Astrocyte of the spinal cord (primary cell): ENCODE data around the gene FKBP1B.
A peak's percentile ranks its signal among the peaks of the same experiment; 100 is the strongest.
"Not testable (repeated sequence)": the region's sequence is repeated elsewhere in the genome, so short reads cannot be mapped to it uniquely, and the experiment has no call there.

ENCODE experiments used
- DNase-seq: peaks from one replicate; pipeline ENCODE4 v3.0.0; 2011; ENCODE audit warnings: low read depth, low spot score
- H3K4me3 ChIP-seq: 2 replicates; pipeline ENCODE4 v1.5.1; 2011; ENCODE audit warnings: low read depth, mild to moderate bottlenecking, low read length, moderate library complexity
- in situ Hi-C: cut with HindIII; loops from 2 replicates; pipeline ENCODE4 v1.10.0; 2017; ENCODE audit warnings: low sequenced_read_pairs
- TF ChIP-seq, protein P1 (sequence below): IDR thresholded peaks from 2 replicates; pipeline ENCODE4 v1.5.1; 2012; ENCODE audit warnings: low read depth, mild to moderate bottlenecking, low read length, inconsistent platforms

The FKBP1B gene

DNA sequence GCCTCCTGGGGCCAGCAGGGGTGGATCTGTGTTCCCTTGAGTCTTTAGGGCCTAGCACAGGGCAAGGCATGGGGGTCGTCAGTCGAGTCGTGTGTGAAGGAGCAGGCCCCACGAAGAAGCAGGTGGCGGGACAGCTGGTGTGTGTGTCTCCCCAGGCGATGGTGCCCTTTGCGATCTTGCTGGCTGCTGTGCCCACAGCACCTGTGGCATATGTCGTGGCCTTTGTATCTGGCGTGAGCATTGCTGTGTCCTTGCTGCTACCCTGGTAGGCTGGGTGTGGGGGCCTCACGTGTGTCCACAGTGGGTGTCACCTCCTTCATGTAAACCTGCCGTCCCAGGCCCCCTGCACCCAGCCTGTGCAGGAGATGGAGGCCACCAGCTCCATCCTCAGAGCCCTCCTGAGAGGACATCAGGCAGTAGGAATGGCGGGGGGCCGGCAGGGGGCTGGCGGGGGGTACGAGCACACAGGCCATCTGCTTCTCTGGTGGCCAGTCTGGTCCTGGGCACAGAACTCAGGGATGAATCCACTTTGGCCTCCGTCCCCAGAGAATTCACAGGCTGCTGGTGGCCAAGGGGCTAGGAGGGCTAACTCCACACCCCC, 26.5 kb upstream of the FKBP1B start:
- H3K4me3 ChIP-seq, result no peak overlapping the region
- in situ Hi-C loops, result no loop called here
- TF ChIP-seq, protein P1, sequence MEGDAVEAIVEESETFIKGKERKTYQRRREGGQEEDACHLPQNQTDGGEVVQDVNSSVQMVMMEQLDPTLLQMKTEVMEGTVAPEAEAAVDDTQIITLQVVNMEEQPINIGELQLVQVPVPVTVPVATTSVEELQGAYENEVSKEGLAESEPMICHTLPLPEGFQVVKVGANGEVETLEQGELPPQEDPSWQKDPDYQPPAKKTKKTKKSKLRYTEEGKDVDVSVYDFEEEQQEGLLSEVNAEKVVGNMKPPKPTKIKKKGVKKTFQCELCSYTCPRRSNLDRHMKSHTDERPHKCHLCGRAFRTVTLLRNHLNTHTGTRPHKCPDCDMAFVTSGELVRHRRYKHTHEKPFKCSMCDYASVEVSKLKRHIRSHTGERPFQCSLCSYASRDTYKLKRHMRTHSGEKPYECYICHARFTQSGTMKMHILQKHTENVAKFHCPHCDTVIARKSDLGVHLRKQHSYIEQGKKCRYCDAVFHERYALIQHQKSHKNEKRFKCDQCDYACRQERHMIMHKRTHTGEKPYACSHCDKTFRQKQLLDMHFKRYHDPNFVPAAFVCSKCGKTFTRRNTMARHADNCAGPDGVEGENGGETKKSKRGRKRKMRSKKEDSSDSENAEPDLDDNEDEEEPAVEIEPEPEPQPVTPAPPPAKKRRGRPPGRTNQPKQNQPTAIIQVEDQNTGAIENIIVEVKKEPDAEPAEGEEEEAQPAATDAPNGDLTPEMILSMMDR, result no peak
- no peak for DNase-seq

DNA sequence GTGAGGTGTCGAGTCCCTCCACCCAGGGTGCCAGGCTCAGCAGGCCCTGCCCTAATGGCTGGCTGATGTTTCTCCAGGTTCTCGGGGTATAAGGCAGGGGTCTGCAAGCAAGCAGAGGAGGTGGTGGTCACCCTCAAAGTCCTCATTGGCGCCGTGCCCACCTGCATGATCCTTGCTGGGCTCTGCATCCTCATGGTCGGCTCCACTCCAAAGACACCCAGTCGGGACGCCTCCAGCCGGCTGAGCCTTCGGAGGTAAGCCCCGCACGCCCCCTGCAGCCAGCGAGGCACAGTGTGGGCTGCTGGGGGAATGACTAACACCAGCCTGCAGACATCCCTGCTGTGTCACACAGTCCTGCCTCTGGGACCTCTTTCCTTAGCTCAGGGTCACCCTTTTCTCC, 25.5 kb upstream of the FKBP1B start:
- DNase-seq, result peak; percentile 29
- in situ Hi-C loops, result no loop called here
- no peak overlapping the region for H3K4me3 ChIP-seq
- TF ChIP-seq, protein P1, result peak; percentile 57

DNA sequence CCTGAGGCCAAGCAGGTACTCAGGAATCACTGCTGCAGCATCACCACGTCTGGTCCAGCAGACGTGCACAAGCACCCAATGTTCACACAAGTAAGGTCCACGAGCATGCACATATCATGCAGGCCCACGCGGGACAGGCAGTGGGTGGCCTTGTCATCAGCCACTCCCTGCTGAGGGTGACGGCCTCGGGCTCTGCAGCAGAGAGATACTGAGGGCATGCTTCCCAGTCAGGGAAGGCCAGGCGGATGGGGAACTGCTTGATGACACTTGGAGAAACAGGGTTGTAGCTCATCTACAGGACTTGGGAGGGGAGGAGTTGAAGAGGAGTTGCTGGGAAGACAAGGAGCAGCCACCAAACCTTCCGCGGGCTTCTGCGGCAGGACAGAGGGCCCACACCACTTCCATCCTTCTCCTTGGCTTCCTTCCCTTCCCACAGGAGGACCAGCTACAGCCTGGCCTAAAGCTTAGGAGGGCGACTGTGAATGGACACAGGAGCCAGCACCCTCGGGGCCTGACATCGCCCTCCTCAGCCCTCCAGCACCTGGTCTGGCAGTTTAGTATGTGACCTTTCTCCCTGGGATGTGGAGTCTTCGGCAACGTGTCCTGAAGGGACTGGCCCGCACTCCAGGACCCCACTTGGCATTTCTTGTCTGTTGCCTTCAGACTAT, 24.4 kb upstream of the FKBP1B start:
- TF ChIP-seq, protein P1, result no peak
- in situ Hi-C loops, result no loop called here
- no peak overlapping the region for H3K4me3 ChIP-seq
- DNase-seq, result no peak

DNA sequence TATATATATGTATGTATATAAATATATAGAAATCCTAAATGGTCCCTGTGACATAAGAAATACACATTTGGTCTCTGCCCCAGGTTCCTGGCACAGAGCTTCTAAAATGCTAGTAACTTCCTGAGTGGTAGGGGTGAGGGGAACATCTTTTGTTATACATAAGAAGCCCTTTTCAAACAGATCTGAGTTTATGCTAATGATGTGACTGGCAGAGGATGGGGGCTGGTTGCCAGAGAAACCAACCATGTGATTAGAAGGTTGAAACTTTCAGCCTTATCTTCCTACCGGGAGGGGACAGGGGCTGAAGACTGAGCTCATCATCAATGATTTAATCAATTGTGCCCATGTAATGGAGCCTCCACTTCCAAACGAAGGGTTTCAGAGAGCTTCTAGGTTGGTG, 23.3 kb upstream of the FKBP1B start:
- no peak overlapping the region for H3K4me3 ChIP-seq
- TF ChIP-seq, protein P1, result no peak
- no peak for DNase-seq
- in situ Hi-C loops, result no loop called here

DNA sequence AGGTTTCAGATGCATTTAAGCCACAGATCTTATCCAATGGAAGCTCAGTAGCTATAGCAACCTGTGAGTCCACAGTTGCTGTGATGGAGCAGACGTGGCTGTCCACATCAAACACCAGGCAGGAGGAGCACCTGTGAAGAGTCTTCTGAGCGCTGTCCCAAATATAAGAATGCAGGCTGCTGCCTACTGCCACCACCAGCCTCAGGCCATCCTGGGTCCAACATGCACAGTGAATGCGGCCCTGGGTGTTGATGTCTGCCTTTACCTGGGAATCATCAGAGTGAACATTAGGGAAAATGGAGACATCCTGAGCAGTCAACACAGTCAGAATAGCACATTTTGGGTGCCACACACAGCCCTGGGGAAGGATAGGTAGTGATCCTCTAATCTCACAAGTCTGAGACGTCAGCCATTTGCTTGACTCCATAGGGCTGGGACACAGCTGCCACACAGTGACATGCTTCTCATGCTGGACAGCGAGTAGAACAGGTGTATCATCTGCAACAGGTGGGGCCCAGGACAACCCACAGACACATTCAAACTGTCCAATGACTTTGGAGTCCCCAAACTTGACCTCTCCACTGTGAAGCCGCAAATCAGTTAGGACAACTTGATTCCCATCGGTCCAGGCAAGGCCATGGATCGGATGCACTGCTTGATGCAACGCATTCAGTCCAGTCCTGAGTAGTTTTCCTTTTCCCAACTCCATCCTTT, 10.6 kb upstream of the FKBP1B start:
- in situ Hi-C loops, result no loop called here
- no peak for DNase-seq
- no peak overlapping the region for H3K4me3 ChIP-seq
- TF ChIP-seq, protein P1, result no peak

DNA sequence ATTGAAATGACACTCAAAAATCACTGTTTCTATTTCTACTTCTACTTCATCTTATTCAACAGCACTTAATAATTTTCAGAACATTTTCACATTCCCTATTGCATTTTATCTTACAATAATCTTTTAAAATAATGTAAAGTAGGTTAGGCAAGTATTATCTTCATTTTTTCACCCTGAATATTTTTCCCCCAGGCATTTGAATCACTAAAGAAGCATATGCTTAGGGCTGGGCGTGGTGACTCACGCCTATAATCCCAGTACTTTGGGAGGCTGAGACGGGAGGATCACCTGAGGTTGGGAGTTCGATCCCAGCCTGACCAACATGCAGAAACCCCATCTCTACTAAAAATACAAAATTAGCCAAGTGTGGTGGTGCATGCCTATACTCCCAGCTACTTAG, 9.0 kb upstream of the FKBP1B start:
- TF ChIP-seq, protein P1, result no peak
- no peak for DNase-seq
- no peak overlapping the region for H3K4me3 ChIP-seq
- in situ Hi-C loops, result no loop called here

DNA sequence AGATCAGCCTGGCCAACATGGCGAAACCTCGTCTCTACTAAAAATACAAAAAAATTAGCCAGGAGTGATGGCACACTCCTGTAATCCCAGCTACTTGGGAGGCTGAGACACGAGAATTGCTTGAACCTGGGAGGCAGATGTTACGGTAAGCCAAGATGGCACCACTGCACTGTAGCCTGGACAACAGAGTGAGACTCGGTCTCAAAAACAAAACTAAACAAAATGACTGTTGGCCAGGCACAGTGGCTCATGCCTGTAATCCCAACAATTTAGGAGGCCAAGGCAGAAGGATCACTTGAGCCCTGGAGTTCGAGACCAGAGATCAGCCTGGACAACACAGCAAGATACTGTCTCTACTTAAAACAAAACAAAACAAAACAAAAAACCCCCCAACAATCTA, 6.4 kb upstream of the FKBP1B start:
- DNase-seq, H3K4me3 ChIP-seq, in situ Hi-C loops: not testable (repeated sequence)
